ENCODE data around the gene HILPDA.

HILPDA gene, protein sequence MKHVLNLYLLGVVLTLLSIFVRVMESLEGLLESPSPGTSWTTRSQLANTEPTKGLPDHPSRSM

DNA sequence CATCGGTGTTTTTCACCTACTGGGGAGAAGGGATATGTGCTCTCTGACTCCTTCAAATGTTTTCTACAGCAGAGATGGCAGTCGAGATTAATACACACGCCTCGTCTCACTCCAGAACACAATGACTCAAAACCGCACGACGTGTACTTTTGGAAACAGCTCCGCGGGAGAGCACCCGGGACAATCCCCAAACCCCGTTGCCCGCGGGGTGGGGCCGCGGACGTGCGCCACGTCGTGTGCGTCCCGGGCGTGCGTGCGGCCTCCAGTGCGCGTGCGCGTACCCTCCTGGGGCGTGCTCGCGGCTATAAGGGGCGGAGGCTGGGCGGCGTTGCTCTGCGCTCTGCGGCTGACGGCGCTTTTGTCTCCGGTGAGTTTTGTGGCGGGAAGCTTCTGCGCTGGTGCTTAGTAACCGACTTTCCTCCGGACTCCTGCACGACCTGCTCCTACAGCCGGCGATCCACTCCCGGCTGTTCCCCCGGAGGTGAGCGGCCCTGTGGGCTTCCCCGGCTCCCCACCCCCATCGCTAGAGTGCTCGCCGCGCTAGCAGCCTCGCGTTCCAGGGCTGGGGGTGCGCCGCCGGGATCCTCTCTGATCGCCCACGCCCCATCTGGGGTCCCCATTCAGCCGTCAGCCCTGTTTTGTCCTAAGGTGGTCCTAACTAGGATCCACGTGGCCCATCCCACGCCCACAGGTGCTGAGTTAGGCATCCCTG, at the start of gene HILPDA:
HILPDA (plus strand) TSS at position 336 of the 712 bp plus-strand sequence. CDS start 1,391 bp downstream, outside the sequence.
- no peaks in the 10 kb centered on the region for H3K9me3 Mint-ChIP-seq
- peak within 1 kb of the TSS; percentile 98 to 99 (median 99) for H3K27ac Mint-ChIP-seq
- H3K36me3 Mint-ChIP-seq (ENCODE audit: low read depth): peaks cover 23% of the 10 kb centered on the region
- H3K4me1 Mint-ChIP-seq: peaks cover 67% of the 10 kb centered on the region
- peak within 1 kb of the TSS; percentile 91 to 94 (median 93) for H3K4me3 Mint-ChIP-seq
- no peak for TF ChIP-seq CTCF (IDR thresholded peaks at IDR 0.05; ENCODE audit: unreplicated experiment in 3 of 3)
- H3K27me3 Mint-ChIP-seq (ENCODE audit: low read depth): peaks cover 3% of the 10 kb centered on the region

DNA sequence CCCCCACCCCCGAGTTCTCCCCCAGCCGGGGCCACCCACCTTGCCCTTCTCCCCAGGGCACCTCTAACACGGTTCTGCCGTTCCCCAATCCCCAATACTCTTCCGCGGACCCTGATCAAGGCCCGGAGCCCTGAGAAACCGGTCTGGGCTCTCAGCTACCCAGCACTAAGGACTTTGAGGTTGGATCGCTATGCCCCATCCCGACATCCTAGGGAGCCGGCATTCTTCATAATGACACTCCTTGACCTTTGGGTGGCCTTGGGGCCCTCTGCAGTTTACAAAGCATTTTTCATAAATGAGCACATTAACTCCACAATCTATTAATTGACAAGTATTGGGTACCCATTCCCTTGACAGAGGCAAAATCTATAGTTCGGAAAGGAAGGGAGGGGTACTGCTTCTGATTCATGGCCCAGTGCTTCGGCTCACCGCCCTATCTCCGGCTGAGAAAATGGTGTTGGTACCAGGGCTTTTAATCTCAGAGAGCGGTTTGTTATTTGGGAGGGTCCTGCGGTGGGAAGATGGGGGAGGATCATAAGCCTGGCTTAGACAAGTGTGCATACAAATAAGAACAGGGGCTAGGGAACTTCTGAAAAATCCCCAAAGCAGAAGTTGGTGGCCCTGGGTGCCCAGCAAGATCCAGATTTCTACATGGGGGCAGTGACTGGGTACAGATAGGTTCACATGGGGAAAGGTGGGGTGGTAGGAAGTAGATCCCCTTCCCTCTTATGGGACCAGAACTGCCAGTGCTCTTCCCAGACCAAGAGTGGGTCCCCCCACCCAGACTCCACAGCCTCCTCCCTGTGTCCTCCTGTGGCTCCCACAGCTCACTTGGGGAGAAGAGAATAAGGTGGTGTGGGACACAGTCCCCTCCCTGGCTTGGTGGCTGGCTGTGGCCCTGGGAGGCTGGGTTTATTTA, 49.1 kb upstream of the HILPDA start:
- Mint-ChIP-seq H3K36me3 (ENCODE audit: low read depth) (peaks cover under 1% of the 10 kb centered on the region), H3K4me1 (peaks cover 58% of the 10 kb centered on the region), H3K4me3 (peak overlapping the region; percentile 70 to 90 (median 78)), H3K27ac (peak overlapping the region; percentile 15 to 67 (median 60)), H3K27me3 (ENCODE audit: low read depth) (peaks cover 32% of the 10 kb centered on the region), H3K9me3 (no peaks in the 10 kb centered on the region)
- TF ChIP-seq CTCF (IDR thresholded peaks at IDR 0.05; ENCODE audit: unreplicated experiment in 3 of 3): no peak

- Mint-ChIP-seq H3K27me3 (ENCODE audit: low read depth) (peaks cover 32% of the 10 kb centered on the region), H3K4me1 (peaks cover 58% of the 10 kb centered on the region), H3K27ac (peak overlapping the region; percentile 15 to 85 (median 74)), H3K4me3 (peak overlapping the region; percentile 78 to 90 (median 84)), H3K9me3 (peaks cover 2% of the 10 kb centered on the region), H3K36me3 (ENCODE audit: low read depth) (no peaks in the 10 kb centered on the region)
- TF ChIP-seq CTCF (IDR thresholded peaks at IDR 0.05; ENCODE audit: unreplicated experiment in 3 of 3): no peak
Observed at GRCh38 chr7:128407233-128407589, 48.5 kb upstream of the HILPDA start.

- H3K4me1 Mint-ChIP-seq: peaks cover 51% of the 10 kb centered on the region
- no peaks in the 10 kb centered on the region for H3K36me3 Mint-ChIP-seq (ENCODE audit: low read depth)
- H3K4me3 Mint-ChIP-seq: peak overlapping the region; percentile 88 to 91 (median 90)
- H3K9me3 Mint-ChIP-seq: peaks cover 3% of the 10 kb centered on the region
- peaks cover 32% of the 10 kb centered on the region for H3K27me3 Mint-ChIP-seq (ENCODE audit: low read depth)
- peak overlapping the region; percentile 83 to 85 (median 84) for H3K27ac Mint-ChIP-seq
- no peak for TF ChIP-seq CTCF (IDR thresholded peaks at IDR 0.05; ENCODE audit: unreplicated experiment in 3 of 3)
Observed at GRCh38 chr7:128407751-128408708, 47.6 kb upstream of the HILPDA start.

Data from nephron (organoid).